Measurements from ENCODE around the gene NEDD4. TPM values are rescaled to one million over a fixed set of nuclear protein-coding genes. Genes with fewer than 3 reads are reported as not detected.
A peak's percentile ranks its signal among the peaks of the same experiment; 100 is the strongest.

NEDD4 gene
- total and polyA plus RNA-seq, 2 of the 4 experiments (the other 2 are of a cell fraction) = 27.4 to 80.7 TPM

- Histone ChIP-seq H3K79me1 (ENCODE audit: low read depth in 1 of 2, low read length in 2 of 2) (peaks cover 16 to 43% of the 10 kb centered on the region in 2 experiments), H3K27me3 (ENCODE audit: control insufficient read depth, insufficient read depth, low read length) (no peaks in the 10 kb centered on the region), H3K23ac (ENCODE audit: low read depth, low read length) (peak overlapping the region; percentile 47), H2AK9ac (replicated peaks; ENCODE audit: low read depth, low read length, poor library complexity) (peak overlapping the region; percentile 77), H3K4me1 (ENCODE audit: control insufficient read depth, insufficient read depth, low read length) (peaks cover 4% of the 10 kb centered on the region), H3K4ac (ENCODE audit: low read depth, low read length) (peak overlapping the region; percentile 58; the same call in 1 of the 2 replicates), H3K56ac (ENCODE audit: extremely low read depth, insufficient read depth, low read length) (peak overlapping the region; percentile 59), H3K4me3 (ENCODE audit: insufficient read depth, low read depth, low read length) (peak overlapping the region; percentile 86), H3K36me3 (ENCODE audit: control insufficient read depth, insufficient read depth, low read length) (no peaks in the 10 kb centered on the region), H3K9me3 (ENCODE audit: control insufficient read depth, insufficient read depth, low read length) (no peaks in the 10 kb centered on the region), H3K14ac (replicated peaks; ENCODE audit: low read depth, low read length) (peak overlapping the region; percentile 51), H2AFZ (replicated peaks; ENCODE audit: low read length, poor library complexity) (peak overlapping the region; percentile 95), H2BK20ac (ENCODE audit: low read depth, low read length) (no peak overlapping the region), H4K5ac (ENCODE audit: low read depth, low read length) (no peak overlapping the region), H4K91ac (ENCODE audit: insufficient read depth, low read depth, low read length) (no peak overlapping the region), H2BK5ac (ENCODE audit: low read depth, low read length, poor library complexity, severe bottlenecking) (peak overlapping the region; percentile 92), H3K9me1 (ENCODE audit: insufficient read depth, low read length) (peaks cover 8% of the 10 kb centered on the region), H3K9ac (ENCODE audit: low read depth, low read length) (peak overlapping the region; percentile 84), H2BK15ac (ENCODE audit: low read depth, low read length) (no peak overlapping the region), H2AK5ac (ENCODE audit: low read depth, low read length) (no peak overlapping the region), H3K18ac (ENCODE audit: low read depth, low read length) (peak overlapping the region; percentile 57), H4K8ac (ENCODE audit: low read depth in 2 of 2, low read length in 2 of 2) (no peak overlapping the region; a peak in 1 of 4 replicates), H3K27ac (ENCODE audit: insufficient read depth, low read length) (peak overlapping the region; percentile 96), H4K20me1 (ENCODE audit: insufficient read depth, low read length) (peaks cover 4% of the 10 kb centered on the region; the same call in 1 of the 2 replicates), H3K4me2 (ENCODE audit: low read depth, low read length) (peak overlapping the region; percentile 94; the same call in 1 of the 2 replicates), H2BK120ac (ENCODE audit: low read depth, low read length) (no peak overlapping the region; the same call in 1 of the 2 replicates)
- TF ChIP-seq CTCF (conservative IDR thresholded peaks at IDR 0.05; ENCODE audit: low read depth, low read length) = no peak
- no peak for TF ChIP-seq CHD1 (IDR thresholded peaks at IDR 0.05; ENCODE audit: low read depth, low read length)
- no peak for TF ChIP-seq MAZ (IDR thresholded peaks at IDR 0.05; ENCODE audit: borderline replicate concordance, low read depth, low read length)
- no peak for TF ChIP-seq FOS (IDR thresholded peaks at IDR 0.05; ENCODE audit: low read depth, low read length)
- TF ChIP-seq POLR2A (IDR thresholded peaks at IDR 0.05; ENCODE audit: low read depth, low read length) = no peak
- TF ChIP-seq, protein P1, sequence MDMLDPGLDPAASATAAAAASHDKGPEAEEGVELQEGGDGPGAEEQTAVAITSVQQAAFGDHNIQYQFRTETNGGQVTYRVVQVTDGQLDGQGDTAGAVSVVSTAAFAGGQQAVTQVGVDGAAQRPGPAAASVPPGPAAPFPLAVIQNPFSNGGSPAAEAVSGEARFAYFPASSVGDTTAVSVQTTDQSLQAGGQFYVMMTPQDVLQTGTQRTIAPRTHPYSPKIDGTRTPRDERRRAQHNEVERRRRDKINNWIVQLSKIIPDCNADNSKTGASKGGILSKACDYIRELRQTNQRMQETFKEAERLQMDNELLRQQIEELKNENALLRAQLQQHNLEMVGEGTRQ (IDR thresholded peaks at IDR 0.05; ENCODE audit: low read depth, low read length) = no peak
- no peak for TF ChIP-seq RCOR1 (IDR thresholded peaks at IDR 0.05; ENCODE audit: insufficient replicate concordance, low read length)
- no peak for TF ChIP-seq MXI1 (IDR thresholded peaks at IDR 0.05; ENCODE audit: borderline replicate concordance, low read depth, low read length)
- no peak for TF ChIP-seq NFE2L2 (IDR thresholded peaks at IDR 0.05; ENCODE audit: low read depth, low read length)
- no peak for TF ChIP-seq RFX5 (IDR thresholded peaks at IDR 0.05; ENCODE audit: low read depth, low read length)
- TF ChIP-seq BHLHE40 (IDR thresholded peaks at IDR 0.05; ENCODE audit: low read depth, low read length) = no peak
- no peak for TF ChIP-seq SMC3 (IDR thresholded peaks at IDR 0.05; ENCODE audit: low read depth, low read length)
- no peak for TF ChIP-seq CEBPB (IDR thresholded peaks at IDR 0.05; ENCODE audit: low read depth, low read length)
- no peak for TF ChIP-seq MAFK (IDR thresholded peaks at IDR 0.05; ENCODE audit: low read depth, low read length)
- no peak for TF ChIP-seq ELK1 (IDR thresholded peaks at IDR 0.05; ENCODE audit: borderline replicate concordance, low read depth, low read length)
- TF ChIP-seq RAD21 (IDR thresholded peaks at IDR 0.05; ENCODE audit: low read length) = no peak
- ChIA-PET POLR2A (ENCODE audit: unreplicated experiment) (no interaction called here), CTCF (interaction anchor here (1.0 kb wide), 1 partner anchor 9 kb away, joined by 3 read pairs; no protein-coding TSS in a partner anchor)
- no peak for ATAC-seq (ENCODE audit: low read depth)
- BruUV-seq (replicated peaks) = no TSS peak
- dilution Hi-C loops (cut with HindIII; ENCODE audit: low sequenced_read_pairs, unreplicated experiment) (no loop called here), intact Hi-C loops (cut with micrococcal nuclease) (loop anchor here (2.0 to 5.0 kb wide), 7 partner anchors 14 to 435 kb away; partner anchors contain the start of gene TEX9), in situ Hi-C loops (cut with MboI; ENCODE audit: low sequenced_read_pairs) (no loop called here)
- peak; percentile 70 for DNase-seq
- WGBS, 2 experiments (ENCODE audit: extremely low coverage in 2 of 2, insufficient read length in 1 of 2) = 0% methylated on average over 5 of the region's 9 CpGs; no CpG with 5 or more reads in 1 of the 2 experiments
Measured at GRCh38 chr15:55992769-55993110, 672 bp downstream of the NEDD4 start.

Data from IMR-90 (cell line).